Smooth muscle cell of bladder (primary cell): ENCODE measurements around the gene PRRC2A. TPM values are rescaled to one million over a fixed set of nuclear protein-coding genes. Genes with fewer than 3 reads are reported as not detected.

Experiments used
- total RNA-seq: library from RNA; depleted of rRNA; stranded (reverse); fragments of >200 nt; gene quantifications from 2 replicates; pipeline ENCODE4 v1.2.3, GENCODE V29; 2014

The PRRC2A gene
- total RNA-seq: 18.6 and 21.4 TPM in 2 replicates

GRCh38 chr6:31620586-31621319, at the start of gene PRRC2A:
Gene PRRC2A (plus strand): TSS chr6:31620715. CDS start chr6:31622790, 2,075 bp downstream.

GRCh38 chr6:31572041-31572911, 48.2 kb upstream of the PRRC2A start, which contains the start of gene LTA:
Gene LTA (plus strand): TSS chr6:31572289. CDS start chr6:31572743, 454 bp downstream.

GRCh38 chr6:31575335-31575901, 45.1 kb upstream of the PRRC2A start, which contains the start of gene TNF:
Gene TNF (plus strand): TSS chr6:31575565. CDS start chr6:31575742, 177 bp downstream.

DNA sequence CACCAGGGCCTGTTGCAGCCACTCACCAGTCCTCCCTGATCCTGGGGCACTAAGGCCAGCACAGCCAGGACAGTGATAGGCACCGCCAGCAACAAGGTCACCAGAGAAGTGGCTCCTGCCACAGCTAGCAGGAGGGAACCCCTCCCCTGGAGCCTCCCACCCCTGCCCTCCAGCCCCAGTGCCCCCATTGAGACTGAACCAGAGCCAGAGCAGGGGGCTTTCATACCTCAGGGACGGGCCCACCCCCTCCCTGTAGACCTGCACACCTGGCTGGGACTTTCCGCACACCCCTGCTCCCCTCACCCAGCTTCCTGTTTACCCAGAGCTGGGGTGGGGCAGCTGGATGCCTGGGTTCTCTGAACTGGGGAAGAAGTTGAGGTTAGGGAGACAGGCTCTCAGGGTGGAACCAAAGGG, 38.3 kb upstream of the PRRC2A start, which contains the start of gene LTB:
Gene LTB (minus strand): TSS at position 195 of the 414 bp plus-strand sequence. CDS start 7 bp downstream, at position 188.

GRCh38 chr6:31586008-31586407, 34.5 kb upstream of the PRRC2A start, which contains the start of gene LST1:
Gene LST1 (plus strand): TSS chr6:31586277. CDS start chr6:31587300, 1,023 bp downstream.

GRCh38 chr6:31614684-31615578, 5.6 kb upstream of the PRRC2A start, which contains the start of gene AIF1:
Gene AIF1 (plus strand): TSS chr6:31615234. CDS start chr6:31615330, 96 bp downstream.

GRCh38 chr6:31655349-31656237, 35.1 kb downstream of the PRRC2A start, which contains the start of gene APOM:
Gene APOM (plus strand): TSS chr6:31655894. CDS start chr6:31655967, 73 bp downstream.

GRCh38 chr6:31660381-31661261, 40.1 kb downstream of the PRRC2A start, which contains the start of gene C6orf47:
Gene C6orf47 (minus strand): TSS chr6:31660778. CDS start chr6:31659947, 831 bp downstream.

DNA sequence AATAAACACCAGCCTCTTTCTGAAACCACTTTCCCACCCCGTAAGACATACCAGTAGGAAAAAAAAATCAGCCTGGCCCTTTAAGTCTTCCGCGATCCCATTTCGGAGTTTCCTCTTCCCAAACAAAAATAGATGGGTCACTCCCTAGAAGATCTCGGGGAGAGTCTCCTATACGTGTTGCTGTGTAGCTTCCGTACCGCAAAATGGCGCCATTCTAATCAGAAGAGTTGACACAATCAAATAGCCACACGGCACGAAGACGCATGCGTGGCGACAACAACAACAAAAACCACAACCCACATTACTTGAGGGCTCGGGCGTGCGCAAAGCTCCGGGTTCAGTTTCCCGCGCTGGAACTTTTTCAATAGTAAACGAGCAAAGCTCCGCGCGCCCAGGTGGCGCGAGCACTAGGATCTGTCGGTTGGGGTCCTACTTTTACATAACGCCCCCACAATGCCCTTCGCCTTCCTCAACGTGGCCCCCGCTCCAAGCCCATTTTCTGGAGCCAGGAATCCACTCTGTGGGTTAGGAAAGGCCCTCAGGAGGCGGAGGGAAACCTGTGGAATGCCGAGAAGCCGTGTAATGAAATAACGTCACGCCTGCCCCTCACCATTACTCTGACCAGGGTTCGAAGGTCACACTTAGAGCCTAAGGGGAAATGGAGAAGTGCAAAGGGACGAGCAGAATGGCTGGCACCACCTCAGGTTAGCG, 44.4 kb downstream of the PRRC2A start, which contains the start of gene GPANK1:
Gene GPANK1 (minus strand): TSS at position 208 of the 711 bp plus-strand sequence. CDS start 519 bp downstream, outside the sequence.

DNA sequence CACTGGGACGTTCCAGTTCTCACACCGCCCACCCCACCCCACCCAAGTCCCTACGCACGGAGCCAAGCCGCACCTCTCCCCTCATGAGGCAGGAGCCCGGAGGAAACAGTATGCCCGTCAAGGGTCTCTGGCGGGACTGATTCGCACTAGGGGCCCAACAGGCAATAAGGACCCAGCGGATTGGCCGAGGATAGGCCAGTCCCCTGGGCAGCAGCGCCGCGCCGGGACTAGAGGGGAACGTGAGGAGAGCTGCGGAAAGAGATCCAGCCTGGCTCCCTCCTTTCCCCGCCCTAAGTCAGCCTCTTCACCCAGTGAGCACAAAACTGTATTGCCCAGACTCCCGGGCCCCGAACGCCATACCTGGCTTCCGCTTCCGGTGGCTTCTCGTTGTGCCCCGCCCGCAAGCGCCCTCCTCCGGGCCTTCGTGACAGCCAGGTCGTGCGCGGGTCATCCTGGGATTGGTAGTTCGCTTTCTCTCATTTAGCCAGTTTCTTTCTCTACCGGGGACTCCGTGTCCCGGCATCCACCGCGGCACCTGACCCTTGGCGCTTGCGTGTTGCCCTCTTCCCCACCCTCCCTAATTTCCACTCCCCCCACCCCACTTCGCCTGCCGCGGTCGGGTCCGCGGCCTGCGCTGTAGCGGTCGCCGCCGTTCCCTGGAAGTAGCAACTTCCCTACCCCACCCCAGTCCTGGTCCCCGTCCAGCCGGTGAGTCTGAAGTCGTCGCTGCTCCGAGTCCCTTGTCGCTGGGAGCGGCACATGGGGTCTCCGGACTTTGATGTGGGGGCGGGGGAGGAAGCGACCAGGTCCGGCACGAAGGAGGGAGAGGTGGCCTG, 45.2 kb downstream of the PRRC2A start, which contains the start of gene CSNK2B:
Gene CSNK2B (plus strand): TSS at position 580 of the 836 bp plus-strand sequence. CDS start 752 bp downstream, outside the sequence.

DNA sequence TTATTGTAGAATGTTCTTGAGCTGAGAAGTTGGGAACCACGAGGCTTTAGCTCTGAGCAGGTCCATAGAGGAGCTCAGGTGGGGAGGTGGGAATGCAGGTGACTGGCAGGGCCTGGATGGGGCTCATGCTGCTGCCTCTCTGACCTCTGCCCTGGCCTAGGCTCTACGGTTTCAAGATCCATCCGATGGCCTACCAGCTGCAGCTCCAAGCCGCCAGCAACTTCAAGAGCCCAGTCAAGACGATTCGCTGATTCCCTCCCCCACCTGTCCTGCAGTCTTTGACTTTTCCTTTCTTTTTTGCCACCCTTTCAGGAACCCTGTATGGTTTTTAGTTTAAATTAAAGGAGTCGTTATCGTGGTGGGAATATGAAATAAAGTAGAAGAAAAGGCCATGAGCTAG, 49.2 kb downstream of the PRRC2A start, which contains the start of gene LY6G5B:
Gene LY6G5B (plus strand): TSS at position 301 of the 400 bp plus-strand sequence. CDS start 975 bp downstream, outside the sequence.

GRCh38 chr6:31680226-31681134, 60.0 kb downstream of the PRRC2A start, which contains the start of gene LY6G5C:
Gene LY6G5C (minus strand): TSS chr6:31681067. CDS start chr6:31680373, 694 bp downstream.

